Osteocyte (in vitro differentiated cells): ENCODE data around the gene DLAT. TPM values are rescaled to one million over a fixed set of nuclear protein-coding genes. Genes with fewer than 3 reads are reported as not detected.
"Not testable (repeated sequence)": the region's sequence is repeated elsewhere in the genome, so short reads cannot be mapped to it uniquely, and the experiment has no call there.

Experiments used
- DNase-seq: peaks from one replicate; pipeline ENCODE4 v3.0.0; 2021; ENCODE audit warnings: mixed read lengths; ENCODE audit not compliant: unreplicated experiment; ENCODE audit errors: extremely low spot score
- H3K27ac Mint-ChIP-seq: one replicate; pipeline ENCODE4 v1.8.0; 2021; ENCODE audit warnings: mild to moderate bottlenecking, mixed read lengths; ENCODE audit not compliant: unreplicated experiment
- H3K27me3 Mint-ChIP-seq: one replicate; pipeline ENCODE4 v1.8.0; 2021; ENCODE audit warnings: mixed read lengths; ENCODE audit not compliant: unreplicated experiment
- H3K36me3 Mint-ChIP-seq: one replicate; pipeline ENCODE4 v1.8.0; 2021; ENCODE audit warnings: mixed read lengths; ENCODE audit not compliant: unreplicated experiment
- H3K4me1 Mint-ChIP-seq: one replicate; pipeline ENCODE4 v1.8.0; 2021; ENCODE audit warnings: mixed read lengths; ENCODE audit not compliant: unreplicated experiment
- H3K4me3 Mint-ChIP-seq: one replicate; pipeline ENCODE4 v1.8.0; 2021; ENCODE audit warnings: mild to moderate bottlenecking, moderate library complexity, mixed read lengths; ENCODE audit not compliant: unreplicated experiment
- H3K9me3 Mint-ChIP-seq: one replicate; pipeline ENCODE4 v1.8.0; 2021; ENCODE audit warnings: mixed read lengths; ENCODE audit not compliant: unreplicated experiment
- total RNA-seq: library from RNA; stranded (reverse); gene quantifications from 2 replicates; pipeline ENCODE4 v1.2.1, GENCODE V29; 2021
- TF ChIP-seq, protein P1 (sequence below): fragments of 200-600 bp; sonication (generic); IDR thresholded peaks from 2 replicates; pipeline ENCODE4 v1.5.0; 2021; ENCODE audit warnings: antibody characterized with exemption, mild to moderate bottlenecking, moderate library complexity

DLAT gene
- total RNA-seq, 1 donor from 2014 or later = 26.4 TPM

DNA sequence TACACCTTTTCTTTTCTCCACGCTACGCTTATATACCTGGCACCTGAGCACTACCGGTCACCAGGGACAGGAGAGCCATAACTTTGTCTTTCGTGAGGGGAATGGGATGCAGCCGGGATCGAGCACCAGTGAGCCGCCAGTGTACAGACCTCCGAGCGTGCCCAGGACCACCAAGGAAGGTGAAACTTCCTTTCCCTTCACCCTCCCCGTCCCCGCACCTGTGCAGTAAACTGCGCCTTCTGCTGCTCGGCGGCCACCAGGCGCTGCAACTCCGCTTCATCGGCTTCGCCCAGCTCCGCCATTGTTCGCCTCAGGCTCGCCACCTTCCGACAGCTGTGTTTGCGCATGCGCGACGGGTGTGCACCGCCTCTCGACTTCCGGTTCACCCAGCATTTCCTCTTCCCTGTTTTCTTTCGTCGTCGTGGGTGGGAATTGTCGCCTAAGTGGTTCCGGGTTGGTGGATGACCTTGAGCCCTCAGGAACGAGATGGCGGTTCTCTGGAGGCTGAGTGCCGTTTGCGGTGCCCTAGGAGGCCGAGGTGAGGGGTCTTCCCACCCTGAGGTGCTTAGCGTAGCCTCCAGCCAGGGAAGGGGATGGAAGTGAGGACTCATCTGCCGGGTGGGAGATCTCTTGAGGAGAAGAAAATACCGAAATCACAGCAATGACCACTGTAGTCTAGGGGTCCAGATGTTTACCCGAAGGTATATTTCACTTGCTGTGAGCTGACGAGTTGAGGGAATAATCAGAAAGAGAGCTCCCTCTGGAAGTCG is 61.4 kb downstream of the DLAT start, which contains the start of the genes SDHD and TIMM8B:
TSS of gene SDHD (plus strand) at position 452 of the 770 bp plus-strand sequence. CDS start at position 487, 35 bp downstream.
TSS of gene TIMM8B (minus strand) at position 335 of the 770 bp plus-strand sequence. CDS start at position 302, 33 bp downstream.
- no peaks in the 10 kb centered on the region for H3K27me3 Mint-ChIP-seq
- H3K27ac Mint-ChIP-seq = peak within 1 kb of the TSS; percentile 96
- DNase-seq = peak; percentile 98
- H3K36me3 Mint-ChIP-seq = peaks cover 53% of the 10 kb centered on the region
- peak within 1 kb of the TSS; percentile 99 for H3K4me3 Mint-ChIP-seq
- no peaks in the 10 kb centered on the region for H3K9me3 Mint-ChIP-seq
- TF ChIP-seq, protein P1, sequence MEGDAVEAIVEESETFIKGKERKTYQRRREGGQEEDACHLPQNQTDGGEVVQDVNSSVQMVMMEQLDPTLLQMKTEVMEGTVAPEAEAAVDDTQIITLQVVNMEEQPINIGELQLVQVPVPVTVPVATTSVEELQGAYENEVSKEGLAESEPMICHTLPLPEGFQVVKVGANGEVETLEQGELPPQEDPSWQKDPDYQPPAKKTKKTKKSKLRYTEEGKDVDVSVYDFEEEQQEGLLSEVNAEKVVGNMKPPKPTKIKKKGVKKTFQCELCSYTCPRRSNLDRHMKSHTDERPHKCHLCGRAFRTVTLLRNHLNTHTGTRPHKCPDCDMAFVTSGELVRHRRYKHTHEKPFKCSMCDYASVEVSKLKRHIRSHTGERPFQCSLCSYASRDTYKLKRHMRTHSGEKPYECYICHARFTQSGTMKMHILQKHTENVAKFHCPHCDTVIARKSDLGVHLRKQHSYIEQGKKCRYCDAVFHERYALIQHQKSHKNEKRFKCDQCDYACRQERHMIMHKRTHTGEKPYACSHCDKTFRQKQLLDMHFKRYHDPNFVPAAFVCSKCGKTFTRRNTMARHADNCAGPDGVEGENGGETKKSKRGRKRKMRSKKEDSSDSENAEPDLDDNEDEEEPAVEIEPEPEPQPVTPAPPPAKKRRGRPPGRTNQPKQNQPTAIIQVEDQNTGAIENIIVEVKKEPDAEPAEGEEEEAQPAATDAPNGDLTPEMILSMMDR = peak; percentile 48
- peaks cover 41% of the 10 kb centered on the region for H3K4me1 Mint-ChIP-seq

- peaks cover 56% of the 10 kb centered on the region for H3K36me3 Mint-ChIP-seq
Observed at GRCh38 chr11:112087212-112087611, 62.0 kb downstream of the DLAT start.

DNA sequence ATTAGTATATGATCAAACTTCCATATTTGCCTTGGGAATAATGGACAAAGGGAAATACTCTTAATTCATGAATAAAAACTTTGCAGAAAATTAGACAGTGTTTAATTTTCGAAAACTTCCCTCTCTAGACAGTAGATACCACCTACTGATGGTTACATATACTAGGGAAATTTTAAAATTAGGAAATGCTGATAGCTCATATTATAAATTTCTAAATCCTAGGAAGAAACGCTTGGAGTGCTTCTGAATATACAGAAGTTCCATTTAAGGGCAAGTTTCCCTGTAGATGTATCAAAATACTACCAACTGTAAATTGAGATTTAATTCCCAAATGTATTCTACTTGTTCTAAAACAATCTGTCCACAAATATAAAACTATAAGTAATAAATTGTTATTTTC is 70.1 kb downstream of the DLAT start:
- H3K4me1 Mint-ChIP-seq, H3K27ac Mint-ChIP-seq, H3K4me3 Mint-ChIP-seq, DNase-seq, H3K27me3 Mint-ChIP-seq, H3K9me3 Mint-ChIP-seq: not testable (repeated sequence)
- peaks cover 33% of the 10 kb centered on the region for H3K36me3 Mint-ChIP-seq

More at GRCh38 chr11:112087212-112087611, 62.0 kb downstream of the DLAT start:
- TF ChIP-seq, protein P1 = no peak
- Mint-ChIP-seq H3K27me3 (no peaks in the 10 kb centered on the region), H3K4me3 (peak overlapping the region; percentile 99), H3K27ac (peak overlapping the region; percentile 96), H3K4me1 (peaks cover 41% of the 10 kb centered on the region), H3K9me3 (no peaks in the 10 kb centered on the region)
- DNase-seq = no peak

DNA sequence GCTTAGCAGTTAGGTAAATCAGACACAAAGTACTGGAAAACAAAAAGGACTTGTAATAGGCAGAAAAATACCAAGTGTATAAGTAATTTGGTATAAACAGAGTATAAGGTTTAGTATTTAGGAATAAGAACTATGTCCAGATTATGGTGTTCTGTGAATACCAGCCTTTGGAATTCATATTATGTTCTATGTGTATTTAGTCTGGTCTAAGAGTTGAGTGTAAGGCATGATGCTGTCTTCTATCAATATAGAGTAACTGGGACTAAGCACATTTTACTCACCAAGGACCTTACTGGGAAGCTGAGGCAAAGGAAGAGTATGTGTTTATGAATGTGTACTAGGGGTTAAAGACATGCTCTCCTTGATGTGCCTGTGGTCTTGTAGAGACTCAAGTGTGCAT is 71.0 kb downstream of the DLAT start:
- Mint-ChIP-seq H3K4me3 (no peak overlapping the region), H3K27ac (no peak overlapping the region), H3K27me3 (no peaks in the 10 kb centered on the region), H3K36me3 (peaks cover 28% of the 10 kb centered on the region), H3K4me1 (peaks cover 18% of the 10 kb centered on the region), H3K9me3 (no peaks in the 10 kb centered on the region)
- DNase-seq = no peak
- TF ChIP-seq, protein P1 = no peak

DNA sequence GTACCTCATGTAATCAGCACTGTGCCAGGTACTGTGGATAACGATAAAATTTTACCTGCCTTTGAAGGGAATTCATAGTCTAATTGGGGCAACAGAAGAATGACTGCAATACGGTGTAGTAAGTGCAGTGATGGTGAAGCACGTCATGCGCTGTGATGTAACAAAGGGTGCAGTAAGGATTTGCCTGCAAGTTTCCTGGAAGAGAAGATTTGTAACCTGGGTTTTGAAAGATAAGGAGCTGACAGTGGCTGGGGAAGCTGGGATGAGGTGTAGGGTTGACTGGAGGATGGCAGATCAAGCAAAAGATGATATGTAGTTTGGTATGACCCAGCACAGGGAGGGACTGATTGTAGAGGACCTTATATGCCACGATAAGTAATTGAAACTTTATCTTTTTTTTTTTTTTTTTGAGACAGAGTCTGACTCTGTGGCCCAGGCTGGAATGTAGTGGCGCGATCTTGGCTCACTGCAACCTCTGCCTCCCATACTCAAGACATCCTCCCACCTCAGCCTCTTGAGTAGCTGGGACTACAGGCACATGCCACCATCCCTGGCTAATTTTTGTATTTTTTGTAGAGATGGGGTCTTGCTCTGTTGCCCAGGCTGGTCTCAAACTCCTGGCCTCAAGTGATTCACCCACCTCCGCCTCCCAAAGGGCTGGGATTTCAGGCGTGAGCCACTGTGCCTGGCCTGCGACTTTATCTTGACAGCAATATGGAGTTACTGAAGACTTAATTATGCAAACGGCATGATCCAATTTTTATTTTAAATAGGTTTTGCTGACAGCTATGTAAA is 72.7 kb downstream of the DLAT start:
- H3K9me3 Mint-ChIP-seq = no peaks in the 10 kb centered on the region
- no peak overlapping the region for H3K27ac Mint-ChIP-seq
- TF ChIP-seq, protein P1 = no peak
- H3K27me3 Mint-ChIP-seq = no peaks in the 10 kb centered on the region
- H3K36me3 Mint-ChIP-seq = peaks cover 14% of the 10 kb centered on the region
- peaks cover 24% of the 10 kb centered on the region for H3K4me1 Mint-ChIP-seq
- no peak overlapping the region for H3K4me3 Mint-ChIP-seq
- no peak for DNase-seq
